Activated CD8-positive, alpha-beta memory T cell treated with anti-CD3 and anti-CD28 coated beads for 4 hours (primary cell): Measurements from ENCODE around the gene KRTAP22-1.

Source experiments
- DNase-seq, 2 donors: peaks; one replicate each; pipeline ENCODE4 v3.0.0-alpha.2; 2020; ENCODE audit warnings: low read depth in 2 of 2

Gene KRTAP22-1

GRCh38 chr21:30600787-30601186 lies at the start of gene KRTAP22-1:
Gene KRTAP22-1 (plus strand): TSS chr21:30601087.
- DNase-seq: no peak

- DNase-seq: no peak
Measured at GRCh38 chr21:30552782-30553181, 48.1 kb upstream of the KRTAP22-1 start.

- DNase-seq: no peak
Measured at GRCh38 chr21:30555095-30555494, 45.8 kb upstream of the KRTAP22-1 start.

- no peak for DNase-seq
Measured at GRCh38 chr21:30561264-30561895, 39.5 kb upstream of the KRTAP22-1 start, which contains the start of gene KRTAP19-7. Gene KRTAP19-7 (minus strand): TSS chr21:30561314. CDS start chr21:30561289, 25 bp downstream.

GRCh38 chr21:30561957-30562356 lies 38.9 kb upstream of the KRTAP22-1 start:
- no peak for DNase-seq

- no peak for DNase-seq
Measured at GRCh38 chr21:30563072-30563471, 37.8 kb upstream of the KRTAP22-1 start.

GRCh38 chr21:30563630-30564029 lies 37.3 kb upstream of the KRTAP22-1 start:
- DNase-seq: no peak

GRCh38 chr21:30567617-30568016 lies 33.3 kb upstream of the KRTAP22-1 start:
- no peak for DNase-seq

GRCh38 chr21:30577766-30578165 lies 23.1 kb upstream of the KRTAP22-1 start:
- DNase-seq: no peak

- no peak for DNase-seq
Measured at GRCh38 chr21:30579346-30579745, 21.5 kb upstream of the KRTAP22-1 start.

- DNase-seq: no peak
Measured at GRCh38 chr21:30580132-30580531, 20.8 kb upstream of the KRTAP22-1 start.

GRCh38 chr21:30582870-30583269 lies 18.0 kb upstream of the KRTAP22-1 start:
- no peak for DNase-seq

GRCh38 chr21:30590297-30590696 lies 10.6 kb upstream of the KRTAP22-1 start, which contains the start of gene KRTAP22-2:
Gene KRTAP22-2 (minus strand): TSS chr21:30590397.
- no peak for DNase-seq

- DNase-seq: no peak
Measured at GRCh38 chr21:30592140-30592539, 8.7 kb upstream of the KRTAP22-1 start, which contains the start of gene KRTAP6-3. Gene KRTAP6-3 (plus strand): TSS chr21:30592440. CDS start chr21:30592446, 6 bp downstream.

GRCh38 chr21:30598802-30599201 lies 2.1 kb upstream of the KRTAP22-1 start, which contains the start of gene KRTAP6-2:
Gene KRTAP6-2 (minus strand): TSS chr21:30598902. CDS start chr21:30598874, 28 bp downstream.
- DNase-seq: no peak

GRCh38 chr21:30605968-30606367 lies 5.1 kb downstream of the KRTAP22-1 start:
- DNase-seq: no peak

- no peak for DNase-seq
Measured at GRCh38 chr21:30612132-30612531, 11.2 kb downstream of the KRTAP22-1 start.

GRCh38 chr21:30613836-30614235 lies 12.9 kb downstream of the KRTAP22-1 start, which contains the start of gene KRTAP6-1:
Gene KRTAP6-1 (minus strand): TSS chr21:30613930. CDS start chr21:30613904, 26 bp downstream.
- DNase-seq: no peak

- no peak for DNase-seq
Measured at GRCh38 chr21:30615199-30615598, 14.3 kb downstream of the KRTAP22-1 start.

GRCh38 chr21:30616125-30616524 lies 15.2 kb downstream of the KRTAP22-1 start, which contains the start of gene KRTAP20-1:
Gene KRTAP20-1 (plus strand): TSS chr21:30616425. CDS start chr21:30616455, 30 bp downstream.
- DNase-seq: no peak

GRCh38 chr21:30620080-30620479 lies 19.2 kb downstream of the KRTAP22-1 start:
- DNase-seq: no peak

- no peak for DNase-seq
Measured at GRCh38 chr21:30620522-30620921, 19.6 kb downstream of the KRTAP22-1 start, which contains the start of gene KRTAP20-4. Gene KRTAP20-4 (plus strand): TSS chr21:30620627.

- DNase-seq: no peak
Measured at GRCh38 chr21:30623362-30623761, 22.5 kb downstream of the KRTAP22-1 start.
